Loucy (cell line): Measurements from ENCODE around the gene PROC.

Experiments used
- H2AFZ ChIP-seq: fragments of 200-600 bp; sonication (generic); 2 replicates; pipeline ENCODE4 v1.6.0; 2016; ENCODE audit warnings: antibody characterized with exemption, mild to moderate bottlenecking, low read length, moderate library complexity
- H3F3A ChIP-seq: fragments of 200-600 bp; 2 replicates; pipeline ENCODE4 v1.6.0; 2016; ENCODE audit warnings: antibody characterized with exemption, low read depth, mild to moderate bottlenecking
- H3K27me3 ChIP-seq: fragments of 200-600 bp; sonication (generic); 2 replicates; pipeline ENCODE4 v1.6.1; 2014; ENCODE audit warnings: low read length, mild to moderate bottlenecking; ENCODE audit not compliant: insufficient read depth, poor library complexity, severe bottlenecking
- H3K36me3 ChIP-seq: fragments of 200-600 bp; sonication (generic); 2 replicates; pipeline ENCODE4 v1.6.1; 2016; ENCODE audit warnings: low read length; ENCODE audit not compliant: insufficient read depth
- H3K4me1 ChIP-seq: fragments of 200-600 bp; sonication (generic); 2 replicates; pipeline ENCODE4 v1.5.1; 2014; ENCODE audit warnings: low read length, mild to moderate bottlenecking; ENCODE audit not compliant: insufficient read depth, poor library complexity, severe bottlenecking
- H3K4me2 ChIP-seq: fragments of 200-600 bp; sonication (generic); 2 replicates; pipeline ENCODE4 v1.6.0; 2014; ENCODE audit warnings: antibody characterized with exemption, low read length, low read depth, mild to moderate bottlenecking; ENCODE audit not compliant: poor library complexity, severe bottlenecking
- H3K4me3 ChIP-seq: fragments of 200-600 bp; sonication (generic); 2 replicates; pipeline ENCODE4 v1.5.1; 2014; ENCODE audit warnings: low read length, mild to moderate bottlenecking, mixed read lengths; ENCODE audit not compliant: poor library complexity, severe bottlenecking
- H3K79me2 ChIP-seq: fragments of 200-600 bp; sonication (generic); 2 replicates; pipeline ENCODE4 v1.6.1; 2014; ENCODE audit warnings: low read length; ENCODE audit not compliant: insufficient read depth
- H3K9ac ChIP-seq: fragments of 200-600 bp; sonication (generic); 2 replicates; pipeline ENCODE4 v1.6.0; 2014; ENCODE audit warnings: mild to moderate bottlenecking, low read depth, low read length, moderate library complexity; ENCODE audit not compliant: poor library complexity, severe bottlenecking
- H3K9me2 ChIP-seq: fragments of 200-600 bp; sonication (generic); replicated peaks from 2 replicates; pipeline ENCODE4 v1.6.1; 2016; ENCODE audit warnings: low read depth, low read length, mixed read lengths
- H3K9me3 ChIP-seq: fragments of 200-600 bp; sonication (generic); 2 replicates; pipeline ENCODE4 v1.6.1; 2014; ENCODE audit warnings: mild to moderate bottlenecking, antibody characterized with exemption, low read length, low read depth; ENCODE audit not compliant: insufficient read depth
- H4K20me1 ChIP-seq: fragments of 200-600 bp; sonication (generic); 2 replicates; pipeline ENCODE4 v1.6.0; 2014; ENCODE audit warnings: antibody characterized with exemption, low read length, mild to moderate bottlenecking; ENCODE audit not compliant: insufficient read depth, poor library complexity, severe bottlenecking
- EZH2phosphoT487 ChIP-seq: fragments of 200-600 bp; IDR thresholded peaks from 2 replicates; pipeline ENCODE4 v1.6.1; 2018; ENCODE audit warnings: antibody characterized with exemption, mild to moderate bottlenecking, moderate library complexity, borderline replicate concordance
- TF ChIP-seq, protein P1 (sequence below): fragments of 200-600 bp; sonication (generic); conservative IDR thresholded peaks from 2 replicates; pipeline ENCODE4 v1.5.1; 2014; ENCODE audit warnings: mild to moderate bottlenecking, antibody characterized with exemption, low read length

Gene PROC

DNA sequence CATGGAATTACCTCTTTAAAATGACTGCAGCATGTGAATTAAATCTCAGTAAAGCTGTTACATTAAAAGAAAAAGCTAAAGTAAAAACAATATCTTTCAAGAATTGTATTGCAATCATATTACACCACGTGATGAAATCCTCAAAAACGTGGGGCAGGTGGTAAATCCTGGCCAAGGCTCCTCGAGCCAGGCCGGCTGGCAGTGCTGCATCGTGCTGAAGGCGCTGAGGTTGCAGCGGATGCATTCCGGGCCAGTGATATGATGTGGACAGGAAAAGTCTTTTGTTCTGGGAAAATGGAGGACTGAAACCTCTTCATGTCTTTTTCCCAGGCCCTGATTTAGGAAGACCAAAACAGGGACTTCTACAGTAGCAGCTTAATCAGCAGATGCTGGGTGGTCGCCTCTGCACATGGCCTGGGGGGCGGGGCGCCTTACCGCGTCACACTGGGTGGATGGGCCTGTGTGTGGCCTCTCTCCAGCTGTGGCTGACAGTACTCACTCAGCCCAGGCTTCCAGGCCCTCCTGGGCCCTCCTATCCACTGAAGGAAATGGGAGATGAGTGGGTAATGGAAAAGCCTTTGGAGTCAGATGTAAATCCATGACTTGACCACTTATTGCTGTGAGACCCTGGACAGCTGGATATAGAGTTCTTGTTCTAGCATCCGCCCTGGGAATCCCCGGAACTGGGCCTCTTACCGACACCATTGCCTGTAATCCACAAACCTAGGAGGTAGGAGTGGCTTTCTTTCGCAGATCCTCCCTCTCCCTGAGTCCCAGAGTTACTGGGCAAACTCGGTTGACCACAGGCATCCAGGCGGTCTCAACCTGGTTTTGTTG lies 45.1 kb downstream of the PROC start:
- Histone ChIP-seq H3K27me3 (no peaks in the 10 kb centered on the region), H3K36me3 (no peaks in the 10 kb centered on the region), H3K9ac (no peak overlapping the region), H3K79me2 (no peaks in the 10 kb centered on the region), H4K20me1 (no peaks in the 10 kb centered on the region), H3K4me2 (no peak overlapping the region), H3K4me1 (no peaks in the 10 kb centered on the region), H3F3A (no peaks in the 10 kb centered on the region), H3K9me2 (no peaks in the 10 kb centered on the region), H2AFZ (no peak overlapping the region), H3K4me3 (no peak overlapping the region), H3K9me3 (no peaks in the 10 kb centered on the region)
- no peak for TF ChIP-seq EZH2phosphoT487
- TF ChIP-seq, protein P1, sequence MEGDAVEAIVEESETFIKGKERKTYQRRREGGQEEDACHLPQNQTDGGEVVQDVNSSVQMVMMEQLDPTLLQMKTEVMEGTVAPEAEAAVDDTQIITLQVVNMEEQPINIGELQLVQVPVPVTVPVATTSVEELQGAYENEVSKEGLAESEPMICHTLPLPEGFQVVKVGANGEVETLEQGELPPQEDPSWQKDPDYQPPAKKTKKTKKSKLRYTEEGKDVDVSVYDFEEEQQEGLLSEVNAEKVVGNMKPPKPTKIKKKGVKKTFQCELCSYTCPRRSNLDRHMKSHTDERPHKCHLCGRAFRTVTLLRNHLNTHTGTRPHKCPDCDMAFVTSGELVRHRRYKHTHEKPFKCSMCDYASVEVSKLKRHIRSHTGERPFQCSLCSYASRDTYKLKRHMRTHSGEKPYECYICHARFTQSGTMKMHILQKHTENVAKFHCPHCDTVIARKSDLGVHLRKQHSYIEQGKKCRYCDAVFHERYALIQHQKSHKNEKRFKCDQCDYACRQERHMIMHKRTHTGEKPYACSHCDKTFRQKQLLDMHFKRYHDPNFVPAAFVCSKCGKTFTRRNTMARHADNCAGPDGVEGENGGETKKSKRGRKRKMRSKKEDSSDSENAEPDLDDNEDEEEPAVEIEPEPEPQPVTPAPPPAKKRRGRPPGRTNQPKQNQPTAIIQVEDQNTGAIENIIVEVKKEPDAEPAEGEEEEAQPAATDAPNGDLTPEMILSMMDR, result no peak

DNA sequence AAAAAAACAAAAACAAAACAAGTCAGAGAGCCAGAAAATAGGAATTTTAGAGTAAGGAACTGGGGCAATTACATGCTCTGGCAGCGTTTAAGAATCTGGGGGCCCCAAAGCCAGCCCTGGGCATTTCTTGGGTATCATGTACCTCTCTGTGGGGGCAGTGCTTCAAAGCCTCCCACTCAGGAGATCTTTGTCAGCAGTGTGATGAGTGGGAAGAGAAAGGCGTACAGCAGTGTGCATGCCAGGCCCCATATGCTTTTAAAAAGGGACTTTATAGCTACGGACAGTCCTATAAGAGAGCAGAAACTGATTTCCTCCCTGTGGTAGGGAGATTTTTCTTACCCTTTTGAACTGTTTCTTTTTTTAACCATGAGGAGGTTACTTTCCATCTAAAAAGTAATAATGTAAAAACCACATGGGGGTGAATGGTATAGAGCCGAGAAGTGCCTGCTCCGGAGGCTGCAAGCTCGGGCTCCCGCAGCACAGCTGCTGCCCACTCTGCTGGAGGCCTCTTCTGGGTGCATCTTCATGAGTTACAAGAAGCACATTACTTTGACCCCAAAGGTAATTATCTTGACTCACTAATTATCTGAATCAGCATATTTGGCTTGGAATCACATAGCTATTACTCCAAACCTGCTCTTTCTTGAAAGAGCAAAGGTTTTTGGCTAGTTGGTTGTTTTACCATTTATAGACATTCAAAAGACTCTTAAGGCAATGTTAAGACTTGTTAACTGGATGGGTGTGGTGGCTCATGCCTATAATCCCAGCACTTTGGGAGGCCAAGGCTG lies 46.4 kb downstream of the PROC start:
- Histone ChIP-seq H3K9ac (no peak overlapping the region), H3K9me3 (no peaks in the 10 kb centered on the region), H3K4me2 (no peak overlapping the region), H3K79me2 (no peaks in the 10 kb centered on the region), H3K36me3 (peaks cover 4% of the 10 kb centered on the region; the same call in 1 of the 2 replicates), H3K9me2 (no peaks in the 10 kb centered on the region), H3F3A (no peaks in the 10 kb centered on the region), H3K4me1 (no peaks in the 10 kb centered on the region), H2AFZ (no peak overlapping the region), H3K27me3 (no peaks in the 10 kb centered on the region), H4K20me1 (no peaks in the 10 kb centered on the region), H3K4me3 (no peak overlapping the region)
- TF ChIP-seq EZH2phosphoT487, result no peak
- TF ChIP-seq, protein P1, result no peak

DNA sequence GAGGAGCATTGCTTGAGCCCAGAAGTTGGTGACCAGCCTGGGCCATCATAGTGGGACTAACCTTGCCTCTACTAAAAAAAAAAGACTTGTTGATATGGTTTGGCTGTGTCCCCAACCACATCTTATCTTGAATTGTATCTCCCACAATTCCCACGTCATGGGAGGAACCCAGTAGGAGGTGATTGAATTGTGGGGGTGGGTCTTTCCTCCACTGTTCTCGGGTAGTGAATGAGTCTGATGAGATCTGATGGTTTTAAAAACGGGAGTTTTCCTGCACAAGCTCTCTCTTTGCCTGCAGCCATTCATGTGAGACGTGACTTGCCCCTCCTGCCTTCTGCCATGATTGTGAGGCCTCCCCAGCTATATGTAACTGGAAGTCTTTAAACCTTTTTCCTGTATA lies 47.0 kb downstream of the PROC start:
- Histone ChIP-seq H3K9ac (no peak overlapping the region), H3K4me3 (no peak overlapping the region), H3K9me2 (no peaks in the 10 kb centered on the region), H4K20me1 (no peaks in the 10 kb centered on the region), H3F3A (no peaks in the 10 kb centered on the region), H3K27me3 (no peaks in the 10 kb centered on the region), H2AFZ (no peak overlapping the region), H3K4me1 (no peaks in the 10 kb centered on the region), H3K9me3 (no peaks in the 10 kb centered on the region), H3K79me2 (no peaks in the 10 kb centered on the region), H3K36me3 (peaks cover 8% of the 10 kb centered on the region; the same call in 1 of the 2 replicates), H3K4me2 (no peak overlapping the region)
- TF ChIP-seq, protein P1, result no peak
- no peak for TF ChIP-seq EZH2phosphoT487
